ENCODE data around the gene PCED1B. TPM values are rescaled to one million over a fixed set of nuclear protein-coding genes. Genes with fewer than 3 reads are reported as not detected.
A peak's percentile ranks its signal among the peaks of the same experiment; 100 is the strongest.

The PCED1B gene
- total and polyA plus RNA-seq, 2 donors (not counting 1 experiment from before 2014, with no cell fraction given), result 26.2 to 45.8 TPM

GRCh38 chr12:47218191-47218654, 138.8 kb downstream of the PCED1B start:
- Histone ChIP-seq H3K9me3 (ENCODE audit: control extremely low read depth in 1 of 3, control insufficient read depth in 2 of 3, insufficient read depth in 1 of 3, low read length in 2 of 3) (no peaks in the 10 kb centered on the region), H3K4me1 (ENCODE audit: control insufficient read depth in 2 of 2, insufficient read depth in 2 of 2, low read length in 2 of 2) (peaks cover 65 to 78% of the 10 kb centered on the region in 2 donors), H3K27me3 (replicated peaks in 1 of 4; ENCODE audit: control extremely low read depth in 1 of 4, control insufficient read depth in 3 of 4, insufficient read depth in 4 of 4, low read length in 3 of 4) (no peaks in the 10 kb centered on the region), H3K9ac (ENCODE audit: low read length) (peak overlapping the region; percentile 72), H4K20me1 (ENCODE audit: control insufficient read depth, insufficient read depth, low read length, poor library complexity, severe bottlenecking) (no peaks in the 10 kb centered on the region), H2AFZ (ENCODE audit: insufficient read depth, low read depth, low read length, poor library complexity, severe bottlenecking) (peak overlapping the region; percentile 53), H3K27ac (ENCODE audit: low read length in 2 of 2) (peak overlapping the region; percentile 78 to 89), H3K4me2 (replicated peaks; ENCODE audit: low read depth, low read length, poor library complexity, severe bottlenecking) (peak overlapping the region; percentile 79), H3K36me3 (replicated peaks in 1 of 2; ENCODE audit: control extremely low read depth in 1 of 2, control insufficient read depth in 1 of 2, extremely low read depth in 1 of 2, insufficient read depth in 2 of 2, low read length in 1 of 2) (peaks cover 0 to 11% of the 10 kb centered on the region in 2 experiments), H3K4me3 (ENCODE audit: control extremely low read depth in 1 of 5, extremely low read depth in 1 of 5, insufficient read depth in 1 of 5, low read depth in 2 of 5, low read length in 4 of 5) (peak overlapping the region in 4 of 5 experiments; percentile 56 to 80 (median 62)), H3K79me2 (ENCODE audit: control insufficient read depth, insufficient read depth, low read length) (peaks cover 91% of the 10 kb centered on the region)
- no peak for TF ChIP-seq CTCF (IDR thresholded peaks at IDR 0.05)
- no peak for TF ChIP-seq EZH2 (IDR thresholded peaks at IDR 0.05; ENCODE audit: borderline replicate concordance, insufficient read depth, low read depth, low read length, poor library complexity, severe bottlenecking)
- ATAC-seq (ENCODE audit: low read depth) (no peak), DNase-seq (peak; percentile 48)
- POLR2A ChIA-PET, result interaction anchor here (1.0 to 1.4 kb wide), 3 partner anchors 11 to 138 kb away, joined by 4 to 7 read pairs (median 4); partner anchors contain the start of gene AMIGO2
- Mint-ChIP-seq H3K27me3 (no peaks in the 10 kb centered on the region), H3K4me1 (peaks cover 59% of the 10 kb centered on the region), H3K27ac (peak overlapping the region; percentile 92), H3K9me3 (ENCODE audit: insufficient read depth) (no peaks in the 10 kb centered on the region), H3K4me3 (peak overlapping the region; percentile 90)
- CTCF ChIA-PET, result interaction anchor here (0.6 to 2.8 kb wide), 8 partner anchors 9 to 186 kb away, joined by 3 to 28 read pairs (median 5); no protein-coding TSS in a partner anchor
- intact Hi-C loops (cut with micrococcal nuclease), result loop anchor here (5.0 to 10.0 kb wide), 6 partner anchors 136 to 1483 kb away; partner anchors contain the start of gene SCAF11
- WGBS (ENCODE audit: insufficient coverage), result 69% methylated on average over 2 of the region's 8 CpGs

- DNase-seq (no peak), ATAC-seq (ENCODE audit: low read depth) (no peak)
- no peaks in the 10 kb centered on the region for H3K9me3 Mint-ChIP-seq (ENCODE audit: insufficient read depth)
- H3K4me1 Mint-ChIP-seq, result peaks cover 56% of the 10 kb centered on the region
- Histone ChIP-seq H3K4me2 (replicated peaks; ENCODE audit: low read depth, low read length, poor library complexity, severe bottlenecking) (peak overlapping the region; percentile 79), H3K79me2 (ENCODE audit: control insufficient read depth, insufficient read depth, low read length) (peaks cover 91% of the 10 kb centered on the region), H3K27ac (ENCODE audit: low read length in 2 of 2) (peak overlapping the region in 1 of 2 donors; percentile 89), H3K4me3 (ENCODE audit: control extremely low read depth in 1 of 5, extremely low read depth in 1 of 5, insufficient read depth in 1 of 5, low read depth in 2 of 5, low read length in 4 of 5) (peak overlapping the region in 2 of 5 experiments; percentile 27 to 80), H3K4me1 (ENCODE audit: control insufficient read depth in 2 of 2, insufficient read depth in 2 of 2, low read length in 2 of 2) (peaks cover 62 to 78% of the 10 kb centered on the region in 2 donors), H3K36me3 (replicated peaks in 1 of 2; ENCODE audit: control extremely low read depth in 1 of 2, control insufficient read depth in 1 of 2, extremely low read depth in 1 of 2, insufficient read depth in 2 of 2, low read length in 1 of 2) (peaks cover 0 to 21% of the 10 kb centered on the region in 2 experiments), H3K27me3 (replicated peaks in 1 of 4; ENCODE audit: control extremely low read depth in 1 of 4, control insufficient read depth in 3 of 4, insufficient read depth in 4 of 4, low read length in 3 of 4) (no peaks in the 10 kb centered on the region), H4K20me1 (ENCODE audit: control insufficient read depth, insufficient read depth, low read length, poor library complexity, severe bottlenecking) (no peaks in the 10 kb centered on the region), H3K9me3 (ENCODE audit: control extremely low read depth in 1 of 3, control insufficient read depth in 2 of 3, insufficient read depth in 1 of 3, low read length in 2 of 3) (no peaks in the 10 kb centered on the region), H3K9ac (ENCODE audit: low read length) (peak overlapping the region; percentile 72), H2AFZ (ENCODE audit: insufficient read depth, low read depth, low read length, poor library complexity, severe bottlenecking) (no peak overlapping the region)
- intact Hi-C loops (cut with micrococcal nuclease), result loop anchor here (5.0 to 10.0 kb wide), 6 partner anchors 137 to 1484 kb away; partner anchors contain the start of gene SCAF11
- ChIA-PET CTCF (interaction anchor here (0.9 to 2.8 kb wide), 11 partner anchors 9 to 189 kb away, joined by 3 to 28 read pairs (median 4); no protein-coding TSS in a partner anchor), POLR2A (interaction anchor here (0.7 to 0.8 kb wide), 3 partner anchors 10 to 64 kb away, joined by 3 to 9 read pairs (median 4); no protein-coding TSS in a partner anchor)
- TF ChIP-seq CTCF (IDR thresholded peaks at IDR 0.05), result no peak
- TF ChIP-seq EZH2 (IDR thresholded peaks at IDR 0.05; ENCODE audit: borderline replicate concordance, insufficient read depth, low read depth, low read length, poor library complexity, severe bottlenecking), result no peak
- no CpG with 5 or more reads among the region's 3 CpGs for WGBS (ENCODE audit: insufficient coverage)
- H3K27me3 Mint-ChIP-seq, result no peaks in the 10 kb centered on the region
- peak overlapping the region; percentile 81 for H3K4me3 Mint-ChIP-seq
- peak overlapping the region; percentile 83 for H3K27ac Mint-ChIP-seq
Observed at GRCh38 chr12:47219243-47219642, 139.8 kb downstream of the PCED1B start.
